Epithelial cell of prostate (primary cell): ENCODE measurements around the gene CRTC3.
A peak's percentile ranks its signal among the peaks of the same experiment; 100 is the strongest.
"Not testable (repeated sequence)": the region's sequence is repeated elsewhere in the genome, so short reads cannot be mapped to it uniquely, and the experiment has no call there.

Source experiments
- DNase-seq: peaks from one replicate; pipeline ENCODE4 v3.0.0-alpha.2; 2011; ENCODE audit warnings: low read depth, low spot score
- H3K27ac ChIP-seq: fragments of 450-650 bp; 2 replicates; pipeline ENCODE4 v1.5.1; 2017; ENCODE audit warnings: mild to moderate bottlenecking

Gene CRTC3

GRCh38 chr15:90644952-90645725 is 115.4 kb downstream of the CRTC3 start:
- H3K27ac ChIP-seq = no peak overlapping the region
- DNase-seq = no peak

GRCh38 chr15:90645873-90646575 is 116.3 kb downstream of the CRTC3 start:
- H3K27ac ChIP-seq = no peak overlapping the region
- no peak for DNase-seq

- DNase-seq = no peak
- H3K27ac ChIP-seq = no peak overlapping the region
These were observed 117.1 kb downstream of the CRTC3 start for GRCh38 chr15:90646662-90647305.

- DNase-seq = no peak
- H3K27ac ChIP-seq = no peak overlapping the region
These were observed 117.6 kb downstream of the CRTC3 start for GRCh38 chr15:90647326-90647725.

GRCh38 chr15:90648137-90649070 is 118.7 kb downstream of the CRTC3 start:
- DNase-seq = no peak
- no peak overlapping the region for H3K27ac ChIP-seq

GRCh38 chr15:90650117-90650955 is 120.6 kb downstream of the CRTC3 start:
- DNase-seq = no peak
- H3K27ac ChIP-seq = no peak overlapping the region

- H3K27ac ChIP-seq = no peak overlapping the region
- no peak for DNase-seq
These were observed 121.4 kb downstream of the CRTC3 start for GRCh38 chr15:90650956-90651689.

- no peak overlapping the region for H3K27ac ChIP-seq
- no peak for DNase-seq
These were observed 124.8 kb downstream of the CRTC3 start for GRCh38 chr15:90654233-90655136.

- not testable (repeated sequence) for H3K27ac ChIP-seq, DNase-seq
These were observed 127.9 kb downstream of the CRTC3 start for GRCh38 chr15:90657520-90658172.

- no peak overlapping the region for H3K27ac ChIP-seq
- no peak for DNase-seq
These were observed 129.8 kb downstream of the CRTC3 start for GRCh38 chr15:90659481-90659880.

- peak; percentile 80 for DNase-seq
- no peak overlapping the region for H3K27ac ChIP-seq
These were observed 130.7 kb downstream of the CRTC3 start for GRCh38 chr15:90660195-90660998.

GRCh38 chr15:90660999-90661330 is 131.2 kb downstream of the CRTC3 start:
- H3K27ac ChIP-seq, DNase-seq: not testable (repeated sequence)

- not testable (repeated sequence) for DNase-seq, H3K27ac ChIP-seq
These were observed 134.3 kb downstream of the CRTC3 start for GRCh38 chr15:90664081-90664461.

GRCh38 chr15:90664650-90665287 is 135.0 kb downstream of the CRTC3 start:
- DNase-seq = no peak
- H3K27ac ChIP-seq = peak overlapping the region; percentile 60

GRCh38 chr15:90665288-90666134 is 135.8 kb downstream of the CRTC3 start:
- no peak for DNase-seq
- peak overlapping the region; percentile 60 for H3K27ac ChIP-seq
